ENCODE data around the gene ST3GAL3. TPM values are rescaled to one million over a fixed set of nuclear protein-coding genes. Genes with fewer than 3 reads are reported as not detected.
A peak's percentile ranks its signal among the peaks of the same experiment; 100 is the strongest.

ST3GAL3 gene
- total RNA-seq, 1 experiment from 2014 or later = 26.0 TPM

GRCh38 chr1:43858324-43858723, 151.0 kb downstream of the ST3GAL3 start:
- Histone ChIP-seq H3K36me3 (ENCODE audit: control insufficient read depth, insufficient read depth, low read length) (no peaks in the 10 kb centered on the region), H3K9me3 (ENCODE audit: control insufficient read depth, insufficient read depth, low read depth, low read length) (no peaks in the 10 kb centered on the region), H3K4me1 (ENCODE audit: control insufficient read depth, insufficient read depth, low read length) (peaks cover 11% of the 10 kb centered on the region), H3K4me3 (ENCODE audit: low read depth in 2 of 2, low read length in 2 of 2) (no peak overlapping the region), H3K27ac (ENCODE audit: low read length) (peak overlapping the region; percentile 65; the same call in 1 of the 2 replicates), H3K27me3 (ENCODE audit: control insufficient read depth, insufficient read depth, low read length) (no peaks in the 10 kb centered on the region)
- ATAC-seq (peak; percentile 91), DNase-seq (ENCODE audit: low read depth, low spot score) (no peak)
- BruUV-seq (replicated peaks) = no TSS peak
- ChIA-PET CTCF (no interaction called here), POLR2A (interaction anchor here (0.6 kb wide), 1 partner anchor 97 kb away, joined by 4 read pairs; no protein-coding TSS in a partner anchor)
- in situ Hi-C loops (cut with HindIII; ENCODE audit: low pct_unique_long_range_greater_than_20kb, low sequenced_read_pairs) (no loop called here), intact Hi-C loops (cut with micrococcal nuclease; ENCODE audit: unreplicated experiment) (no loop called here)
- TF ChIP-seq POLR2AphosphoS5 (IDR thresholded peaks at IDR 0.05; ENCODE audit: low read depth, low read length) (no peak), CTCF (IDR thresholded peaks at IDR 0.05) (no peak), SIN3A (IDR thresholded peaks at IDR 0.05; ENCODE audit: borderline replicate concordance, insufficient read depth, low read depth, low read length) (no peak), TCF7L2 (IDR thresholded peaks at IDR 0.05; ENCODE audit: low read depth, low read length) (no peak)
- TF ChIP-seq, protein P1, sequence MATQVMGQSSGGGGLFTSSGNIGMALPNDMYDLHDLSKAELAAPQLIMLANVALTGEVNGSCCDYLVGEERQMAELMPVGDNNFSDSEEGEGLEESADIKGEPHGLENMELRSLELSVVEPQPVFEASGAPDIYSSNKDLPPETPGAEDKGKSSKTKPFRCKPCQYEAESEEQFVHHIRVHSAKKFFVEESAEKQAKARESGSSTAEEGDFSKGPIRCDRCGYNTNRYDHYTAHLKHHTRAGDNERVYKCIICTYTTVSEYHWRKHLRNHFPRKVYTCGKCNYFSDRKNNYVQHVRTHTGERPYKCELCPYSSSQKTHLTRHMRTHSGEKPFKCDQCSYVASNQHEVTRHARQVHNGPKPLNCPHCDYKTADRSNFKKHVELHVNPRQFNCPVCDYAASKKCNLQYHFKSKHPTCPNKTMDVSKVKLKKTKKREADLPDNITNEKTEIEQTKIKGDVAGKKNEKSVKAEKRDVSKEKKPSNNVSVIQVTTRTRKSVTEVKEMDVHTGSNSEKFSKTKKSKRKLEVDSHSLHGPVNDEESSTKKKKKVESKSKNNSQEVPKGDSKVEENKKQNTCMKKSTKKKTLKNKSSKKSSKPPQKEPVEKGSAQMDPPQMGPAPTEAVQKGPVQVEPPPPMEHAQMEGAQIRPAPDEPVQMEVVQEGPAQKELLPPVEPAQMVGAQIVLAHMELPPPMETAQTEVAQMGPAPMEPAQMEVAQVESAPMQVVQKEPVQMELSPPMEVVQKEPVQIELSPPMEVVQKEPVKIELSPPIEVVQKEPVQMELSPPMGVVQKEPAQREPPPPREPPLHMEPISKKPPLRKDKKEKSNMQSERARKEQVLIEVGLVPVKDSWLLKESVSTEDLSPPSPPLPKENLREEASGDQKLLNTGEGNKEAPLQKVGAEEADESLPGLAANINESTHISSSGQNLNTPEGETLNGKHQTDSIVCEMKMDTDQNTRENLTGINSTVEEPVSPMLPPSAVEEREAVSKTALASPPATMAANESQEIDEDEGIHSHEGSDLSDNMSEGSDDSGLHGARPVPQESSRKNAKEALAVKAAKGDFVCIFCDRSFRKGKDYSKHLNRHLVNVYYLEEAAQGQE (IDR thresholded peaks at IDR 0.05; ENCODE audit: insufficient read depth in 1 of 2, low read depth in 2 of 2, low read length in 1 of 2) = no peak

DNA sequence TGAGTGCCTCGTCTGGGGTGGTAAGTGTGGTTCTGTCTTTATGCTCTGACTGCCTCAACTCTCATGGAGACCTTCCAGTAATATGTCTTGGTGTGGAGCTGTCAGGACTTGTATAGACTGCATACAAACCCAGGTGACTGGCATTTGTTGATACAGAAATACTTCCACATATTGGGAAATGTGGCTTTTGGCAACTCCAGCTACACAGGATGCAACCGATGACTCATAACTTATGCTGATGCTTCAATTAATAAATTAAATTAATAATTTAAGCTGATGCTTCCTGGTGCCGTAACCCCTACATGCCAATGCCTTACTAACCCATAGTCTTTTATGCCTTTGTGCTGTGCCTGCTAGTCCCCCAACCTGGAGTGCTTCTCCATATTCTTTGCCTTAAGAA, 154.0 kb downstream of the ST3GAL3 start:
- POLR2A ChIA-PET = no interaction called here
- DNase-seq (ENCODE audit: low read depth, low spot score) = no peak
- intact Hi-C loops (cut with micrococcal nuclease; ENCODE audit: unreplicated experiment) (no loop called here), in situ Hi-C loops (cut with HindIII; ENCODE audit: low pct_unique_long_range_greater_than_20kb, low sequenced_read_pairs) (no loop called here)
- TF ChIP-seq CTCF (IDR thresholded peaks at IDR 0.05) (no peak), SIN3A (IDR thresholded peaks at IDR 0.05; ENCODE audit: borderline replicate concordance, insufficient read depth, low read depth, low read length) (no peak), TCF7L2 (IDR thresholded peaks at IDR 0.05; ENCODE audit: low read depth, low read length) (no peak), POLR2AphosphoS5 (IDR thresholded peaks at IDR 0.05; ENCODE audit: low read depth, low read length) (no peak)
- TF ChIP-seq, protein P1 (IDR thresholded peaks at IDR 0.05; ENCODE audit: insufficient read depth in 1 of 2, low read depth in 2 of 2, low read length in 1 of 2) = no peak
- no peaks in the 10 kb centered on the region for H3K36me3 ChIP-seq (ENCODE audit: control insufficient read depth, insufficient read depth, low read length)
- H3K4me3 ChIP-seq (ENCODE audit: low read depth in 2 of 2, low read length in 2 of 2) = no peak overlapping the region
- no peak for ATAC-seq
- no peak overlapping the region for H3K27ac ChIP-seq (ENCODE audit: low read length)
- H3K9me3 ChIP-seq (ENCODE audit: control insufficient read depth, insufficient read depth, low read depth, low read length) = no peaks in the 10 kb centered on the region
- CTCF ChIA-PET = no interaction called here
- H3K4me1 ChIP-seq (ENCODE audit: control insufficient read depth, insufficient read depth, low read length) = peaks cover 8% of the 10 kb centered on the region
- no TSS peak for BruUV-seq (replicated peaks)
- no peaks in the 10 kb centered on the region for H3K27me3 ChIP-seq (ENCODE audit: control insufficient read depth, insufficient read depth, low read length)
